Measurements from ENCODE around the gene TSPAN10.

GRCh38 chr17:81650951-81651350 is 14.0 kb downstream of the TSPAN10 start:
- TF ChIP-seq CTCF (IDR thresholded peaks at IDR 0.05) (no peak), POLR2A (IDR thresholded peaks at IDR 0.05) (no peak)
